ENCODE results near the gene RPS19.
A peak's percentile ranks its signal among the peaks of the same experiment; 100 is the strongest.
"Not testable (repeated sequence)": the region's sequence is repeated elsewhere in the genome, so short reads cannot be mapped to it uniquely, and the experiment has no call there.

The RPS19 gene

GRCh38 chr19:41860419-41861115 is 512 bp downstream of the RPS19 start:
- DNase-seq (ENCODE audit: low read depth in 2 of 2): no peak

DNA sequence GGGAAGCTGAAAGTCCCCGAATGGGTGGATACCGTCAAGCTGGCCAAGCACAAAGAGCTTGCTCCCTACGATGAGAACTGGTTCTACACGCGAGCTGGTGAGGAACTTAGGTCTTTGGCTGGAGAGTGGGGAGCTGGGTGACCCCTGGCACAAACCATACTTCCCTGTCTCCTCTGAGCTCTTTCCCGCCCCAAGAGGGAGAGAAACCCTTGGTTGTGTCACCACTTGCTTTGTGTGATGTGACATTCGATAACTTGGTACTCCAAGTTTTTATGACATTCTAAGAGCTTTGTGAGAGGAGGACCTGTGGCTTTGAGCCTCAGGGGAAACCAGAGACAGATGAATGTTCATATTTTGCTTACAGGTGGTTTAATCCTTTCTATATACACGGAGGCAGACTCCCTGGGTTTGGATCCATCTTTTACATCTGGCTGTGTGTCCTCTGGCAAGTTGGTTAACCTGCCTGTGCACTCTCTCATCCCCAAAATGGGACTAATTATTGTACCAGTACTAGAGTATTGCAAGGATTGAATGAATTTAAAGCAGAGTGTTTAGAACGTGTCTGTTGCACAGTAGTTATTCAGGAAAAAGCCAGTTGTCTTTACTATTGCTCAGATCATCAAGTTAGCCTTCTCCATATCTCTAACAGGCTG is 1.2 kb downstream of the RPS19 start:
- DNase-seq (ENCODE audit: low read depth in 2 of 2): no peak

- DNase-seq (ENCODE audit: low read depth in 2 of 2): no peak
Measured at GRCh38 chr19:41861846-41862245, 1.8 kb downstream of the RPS19 start.

- DNase-seq (ENCODE audit: low read depth in 2 of 2): no peak
Measured at GRCh38 chr19:41862445-41862986, 2.5 kb downstream of the RPS19 start.

GRCh38 chr19:41863209-41863931 is 3.3 kb downstream of the RPS19 start:
- no peak for DNase-seq (ENCODE audit: low read depth in 2 of 2)

DNA sequence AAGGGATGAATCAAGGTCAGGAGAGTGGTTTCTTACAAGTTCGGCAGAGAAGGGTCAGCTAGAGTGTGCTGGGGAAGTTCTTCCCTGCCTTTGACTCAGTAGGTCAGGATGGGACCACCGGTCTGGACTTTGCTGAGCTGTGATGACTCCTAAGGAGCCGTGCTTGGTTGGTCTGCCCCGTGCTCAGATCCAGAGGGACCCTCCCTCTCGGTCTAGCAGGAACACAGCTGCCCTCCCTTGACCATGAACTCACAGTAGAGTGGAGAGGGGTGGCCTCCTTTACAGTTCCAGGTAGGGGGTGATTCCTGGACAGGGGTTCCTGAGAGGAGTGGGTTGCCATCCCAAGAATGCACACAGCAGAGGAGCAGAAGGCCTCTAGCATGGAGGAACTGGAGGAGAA is 4.3 kb downstream of the RPS19 start:
- no peak for DNase-seq (ENCODE audit: low read depth in 2 of 2)

GRCh38 chr19:41866284-41866683 is 6.2 kb downstream of the RPS19 start:
- DNase-seq (ENCODE audit: low read depth in 2 of 2): no peak

DNA sequence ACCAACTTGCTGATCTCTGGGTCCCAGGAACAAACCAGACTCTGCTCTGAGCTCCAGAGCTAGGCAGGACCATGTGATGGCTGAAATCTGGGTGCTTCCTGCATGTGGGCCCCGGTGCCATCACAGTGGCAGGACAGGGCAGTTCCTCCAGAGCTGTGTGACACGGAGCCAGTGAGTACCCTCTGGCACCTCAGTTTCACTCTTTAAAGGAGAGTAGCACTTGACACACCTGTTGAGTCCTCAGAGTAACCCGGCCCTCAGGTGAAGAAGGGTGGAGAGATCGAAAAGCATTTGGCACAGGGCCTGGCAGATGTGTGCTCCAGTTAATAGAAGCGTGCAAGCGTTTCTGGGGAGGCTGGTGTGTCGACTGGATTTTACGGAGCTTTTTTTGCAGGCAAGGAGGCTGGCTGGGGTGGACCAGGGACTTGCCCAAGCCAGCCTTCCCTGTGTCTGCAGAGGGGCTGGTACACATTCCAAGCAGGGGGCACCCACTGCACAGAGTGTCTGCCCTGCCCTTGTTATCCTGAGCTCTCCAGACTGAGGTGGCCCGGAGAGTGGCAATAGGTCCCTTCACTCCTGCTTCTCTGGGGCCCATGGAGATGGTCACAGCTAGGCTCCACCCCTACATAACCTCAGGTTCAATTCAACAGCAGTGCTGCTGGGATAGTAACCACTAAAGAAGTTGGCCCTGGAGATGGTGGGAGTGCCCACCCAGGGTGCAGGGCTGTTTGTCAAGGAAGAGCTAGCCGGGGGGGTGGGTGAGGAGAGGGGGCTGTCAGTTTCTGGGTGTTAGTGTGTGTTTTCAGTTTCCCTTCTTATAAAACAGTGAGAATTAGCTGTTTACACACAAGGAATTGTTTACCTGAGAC is 8.3 kb downstream of the RPS19 start:
- DNase-seq (ENCODE audit: low read depth in 2 of 2): no peak

DNA sequence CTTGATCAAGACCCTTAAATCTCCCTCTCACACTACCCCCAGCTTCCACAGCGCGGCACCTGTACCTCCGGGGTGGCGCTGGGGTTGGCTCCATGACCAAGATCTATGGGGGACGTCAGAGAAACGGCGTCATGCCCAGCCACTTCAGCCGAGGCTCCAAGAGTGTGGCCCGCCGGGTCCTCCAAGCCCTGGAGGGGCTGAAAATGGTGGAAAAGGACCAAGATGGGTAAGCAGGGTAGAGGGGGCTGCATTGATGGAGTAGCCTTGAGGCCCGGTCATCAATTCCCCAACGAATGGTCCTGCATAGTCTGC is 8.9 kb downstream of the RPS19 start:
- DNase-seq (ENCODE audit: low read depth in 2 of 2): no peak

- no peak for DNase-seq (ENCODE audit: low read depth in 2 of 2)
Measured at GRCh38 chr19:41869374-41869955, 9.4 kb downstream of the RPS19 start.

DNA sequence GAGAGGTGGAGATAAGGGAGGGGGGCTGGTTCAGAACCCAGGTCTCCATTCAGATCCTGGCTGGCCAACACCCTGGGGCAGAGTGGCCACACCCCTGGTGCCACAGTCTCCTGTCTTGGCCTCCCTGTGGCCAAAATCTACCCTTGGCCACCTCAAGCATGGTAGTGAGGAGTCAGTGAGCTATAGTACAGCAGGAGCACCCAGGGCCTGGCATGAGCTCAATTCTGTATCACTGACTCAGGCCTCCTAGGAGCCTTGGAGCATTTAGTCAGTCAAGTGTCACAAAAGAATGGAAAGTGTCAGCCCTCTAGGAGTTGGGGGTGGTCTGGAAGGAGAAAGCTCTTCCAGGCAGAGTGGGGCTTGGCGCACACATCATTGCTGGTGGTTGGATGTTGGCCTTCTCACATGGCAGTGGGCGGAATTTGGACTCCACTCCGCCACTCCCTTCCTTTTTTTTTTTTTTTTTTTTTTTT is 10.4 kb downstream of the RPS19 start:
- no peak for DNase-seq (ENCODE audit: low read depth in 2 of 2)

DNA sequence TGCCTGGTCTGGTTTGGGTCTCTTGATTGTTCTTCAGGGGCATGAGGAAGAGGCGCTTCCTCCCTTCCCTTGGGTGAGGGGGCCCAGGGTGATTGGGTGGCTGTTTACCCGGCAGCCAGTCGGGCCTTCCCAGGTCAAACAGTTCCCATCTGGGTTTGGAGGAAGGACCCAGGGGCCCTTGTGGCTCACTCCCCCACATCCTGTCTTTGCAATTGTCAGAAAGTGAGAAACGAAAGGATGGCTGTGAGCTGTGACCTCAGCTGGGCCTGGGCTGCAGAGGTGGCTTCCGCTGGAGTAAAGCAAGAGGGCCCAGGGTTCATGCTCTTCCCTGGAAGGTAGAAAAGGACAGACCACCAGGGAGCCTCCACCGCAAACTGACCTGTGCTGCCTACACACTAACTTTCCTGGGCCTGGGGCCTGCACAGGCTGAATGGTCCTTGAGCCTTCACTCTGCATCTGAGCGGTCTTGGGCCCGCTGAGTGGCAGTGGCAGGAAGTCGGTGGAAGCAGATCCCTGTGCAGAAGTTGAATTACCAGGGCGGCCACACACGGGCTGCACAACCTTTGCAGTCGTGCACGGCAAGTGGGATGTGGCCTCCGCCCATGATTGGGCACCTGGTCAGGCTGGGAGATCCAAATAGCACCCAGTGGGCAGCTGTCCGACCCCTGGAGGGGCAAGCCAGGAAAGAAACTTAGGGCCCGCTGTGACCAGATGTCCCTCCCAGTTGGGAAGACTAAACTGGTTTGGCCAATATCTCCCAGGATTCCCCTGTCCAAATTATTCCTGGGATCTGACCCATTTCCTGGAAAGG is 11.7 kb downstream of the RPS19 start:
- DNase-seq (ENCODE audit: low read depth in 2 of 2): no peak

- DNase-seq (ENCODE audit: low read depth in 2 of 2): no peak
Measured at GRCh38 chr19:41872384-41872774, 12.3 kb downstream of the RPS19 start.

- DNase-seq (ENCODE audit: low read depth in 2 of 2): peak in 1 of 2 experiments; percentile 12
Measured at GRCh38 chr19:41872775-41873647, 13.0 kb downstream of the RPS19 start.

GRCh38 chr19:41875973-41876372 is 15.9 kb downstream of the RPS19 start:
- not testable (repeated sequence) for DNase-seq (ENCODE audit: low read depth in 2 of 2)

GRCh38 chr19:41876847-41877832 is 17.1 kb downstream of the RPS19 start, which contains the start of gene CD79A:
Gene CD79A (plus strand): TSS chr19:41877279. CDS start chr19:41877305, 26 bp downstream.
- DNase-seq (ENCODE audit: low read depth in 2 of 2): no peak

- no peak for DNase-seq (ENCODE audit: low read depth in 2 of 2)
Measured at GRCh38 chr19:41877916-41878905, 18.2 kb downstream of the RPS19 start.

All from fibroblast of skin of left quadriceps (primary cell).